ENCODE measurements around the gene NKD2.

NKD2 gene

DNA sequence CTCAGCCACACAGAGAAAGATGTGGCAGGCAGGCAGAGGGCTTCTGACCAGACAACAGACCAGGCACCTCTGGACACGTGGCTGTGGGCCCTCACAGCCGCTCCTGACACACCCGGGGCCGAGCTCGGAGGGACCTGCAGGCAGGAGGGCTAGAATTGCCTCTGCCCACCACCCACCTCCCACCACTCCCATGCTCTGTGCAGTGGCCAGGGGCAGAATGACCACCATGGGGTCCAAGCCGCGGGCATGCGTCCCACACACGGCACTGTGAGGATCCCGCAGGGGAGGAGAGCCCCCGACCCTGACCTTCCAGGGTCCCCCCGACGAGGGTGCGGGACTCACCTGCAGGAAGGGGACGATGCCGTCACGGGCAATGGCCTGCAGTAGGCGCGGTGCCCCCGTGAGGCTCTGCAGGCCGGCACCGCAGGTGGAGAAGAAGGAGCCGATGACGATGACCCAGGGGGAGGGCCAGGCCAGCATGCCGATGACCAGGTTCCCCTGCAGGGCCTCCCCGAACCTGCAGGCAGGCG lies 69.0 kb downstream of the NKD2 start:
- Histone ChIP-seq H3K9ac (no peak overlapping the region), H3K4me1 (ENCODE audit: low read depth, poor library complexity, severe bottlenecking) (no peaks in the 10 kb centered on the region), H4K20me1 (ENCODE audit: insufficient read depth) (no peaks in the 10 kb centered on the region), H3K36me3 (ENCODE audit: insufficient read depth) (no peaks in the 10 kb centered on the region), H2AFZ (ENCODE audit: low read depth) (no peak overlapping the region), H3K27me3 (ENCODE audit: insufficient read depth, low read depth) (no peaks in the 10 kb centered on the region), H3K4me2 (no peak overlapping the region), H3K79me2 (ENCODE audit: insufficient read depth, low read depth) (no peaks in the 10 kb centered on the region), H3K27ac (no peak overlapping the region), H3K4me3 (IDR thresholded peaks at IDR 0.05; ENCODE audit: insufficient read depth, low read depth, low read length) (no peak overlapping the region)
- TF ChIP-seq, protein P1, sequence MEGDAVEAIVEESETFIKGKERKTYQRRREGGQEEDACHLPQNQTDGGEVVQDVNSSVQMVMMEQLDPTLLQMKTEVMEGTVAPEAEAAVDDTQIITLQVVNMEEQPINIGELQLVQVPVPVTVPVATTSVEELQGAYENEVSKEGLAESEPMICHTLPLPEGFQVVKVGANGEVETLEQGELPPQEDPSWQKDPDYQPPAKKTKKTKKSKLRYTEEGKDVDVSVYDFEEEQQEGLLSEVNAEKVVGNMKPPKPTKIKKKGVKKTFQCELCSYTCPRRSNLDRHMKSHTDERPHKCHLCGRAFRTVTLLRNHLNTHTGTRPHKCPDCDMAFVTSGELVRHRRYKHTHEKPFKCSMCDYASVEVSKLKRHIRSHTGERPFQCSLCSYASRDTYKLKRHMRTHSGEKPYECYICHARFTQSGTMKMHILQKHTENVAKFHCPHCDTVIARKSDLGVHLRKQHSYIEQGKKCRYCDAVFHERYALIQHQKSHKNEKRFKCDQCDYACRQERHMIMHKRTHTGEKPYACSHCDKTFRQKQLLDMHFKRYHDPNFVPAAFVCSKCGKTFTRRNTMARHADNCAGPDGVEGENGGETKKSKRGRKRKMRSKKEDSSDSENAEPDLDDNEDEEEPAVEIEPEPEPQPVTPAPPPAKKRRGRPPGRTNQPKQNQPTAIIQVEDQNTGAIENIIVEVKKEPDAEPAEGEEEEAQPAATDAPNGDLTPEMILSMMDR (conservative IDR thresholded peaks at IDR 0.05; ENCODE audit: low read depth, low read length): no peak

DNA sequence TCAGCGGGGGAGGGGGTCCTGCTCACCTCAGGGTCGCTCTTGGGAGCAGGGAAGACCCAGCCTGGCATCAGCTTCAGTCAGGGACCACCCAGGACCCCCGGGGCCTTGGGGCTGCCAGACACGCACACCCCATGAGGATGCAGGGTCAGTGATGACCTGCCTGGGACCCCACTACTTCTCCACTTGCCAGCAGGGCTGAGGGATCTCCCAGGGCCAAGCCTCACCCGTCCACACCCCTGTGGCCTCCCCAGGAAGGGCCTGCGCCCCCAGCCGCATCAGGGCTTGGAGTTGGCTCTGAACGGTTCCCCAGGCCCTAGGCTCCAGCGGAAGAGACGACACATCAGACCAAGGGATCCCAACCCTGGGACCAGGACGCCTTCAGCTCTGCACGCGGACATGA lies 69.6 kb downstream of the NKD2 start:
- no peaks in the 10 kb centered on the region for H3K79me2 ChIP-seq (ENCODE audit: insufficient read depth, low read depth)
- H3K4me3 ChIP-seq (IDR thresholded peaks at IDR 0.05; ENCODE audit: insufficient read depth, low read depth, low read length): no peak overlapping the region
- H3K27me3 ChIP-seq (ENCODE audit: insufficient read depth, low read depth): no peaks in the 10 kb centered on the region
- no peaks in the 10 kb centered on the region for H3K4me1 ChIP-seq (ENCODE audit: low read depth, poor library complexity, severe bottlenecking)
- H3K36me3 ChIP-seq (ENCODE audit: insufficient read depth): no peaks in the 10 kb centered on the region
- no peak overlapping the region for H3K9ac ChIP-seq
- TF ChIP-seq, protein P1 (conservative IDR thresholded peaks at IDR 0.05; ENCODE audit: low read depth, low read length): no peak
- no peak overlapping the region for H3K27ac ChIP-seq
- H3K4me2 ChIP-seq: no peak overlapping the region
- no peaks in the 10 kb centered on the region for H4K20me1 ChIP-seq (ENCODE audit: insufficient read depth)
- no peak overlapping the region for H2AFZ ChIP-seq (ENCODE audit: low read depth)

DNA sequence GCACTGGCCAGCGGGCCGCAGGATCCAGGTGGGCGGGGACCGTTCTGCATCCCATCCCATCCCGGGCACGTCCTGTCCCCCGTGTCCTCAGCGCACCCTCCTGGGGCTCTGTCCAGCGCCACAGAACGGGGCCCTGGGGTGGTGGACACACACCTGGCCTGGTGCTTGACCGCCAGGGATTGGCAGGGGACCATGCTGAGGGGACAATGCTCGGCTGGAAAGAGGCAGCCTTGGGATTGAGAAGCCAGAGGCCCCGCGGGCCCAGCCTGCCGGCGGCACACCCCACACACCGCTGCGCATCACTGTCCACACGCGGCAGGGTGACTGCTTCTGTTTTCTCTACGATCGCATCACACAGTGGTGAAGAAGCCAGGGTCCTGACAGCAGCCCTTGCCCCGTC lies 70.2 kb downstream of the NKD2 start:
- H4K20me1 ChIP-seq (ENCODE audit: insufficient read depth): no peaks in the 10 kb centered on the region
- H3K9ac ChIP-seq: no peak overlapping the region
- H2AFZ ChIP-seq (ENCODE audit: low read depth): no peak overlapping the region
- no peaks in the 10 kb centered on the region for H3K36me3 ChIP-seq (ENCODE audit: insufficient read depth)
- H3K79me2 ChIP-seq (ENCODE audit: insufficient read depth, low read depth): no peaks in the 10 kb centered on the region
- no peak overlapping the region for H3K4me3 ChIP-seq (IDR thresholded peaks at IDR 0.05; ENCODE audit: insufficient read depth, low read depth, low read length)
- H3K4me1 ChIP-seq (ENCODE audit: low read depth, poor library complexity, severe bottlenecking): no peaks in the 10 kb centered on the region
- H3K4me2 ChIP-seq: no peak overlapping the region
- no peak overlapping the region for H3K27ac ChIP-seq
- TF ChIP-seq, protein P1 (conservative IDR thresholded peaks at IDR 0.05; ENCODE audit: low read depth, low read length): no peak
- H3K27me3 ChIP-seq (ENCODE audit: insufficient read depth, low read depth): no peaks in the 10 kb centered on the region

DNA sequence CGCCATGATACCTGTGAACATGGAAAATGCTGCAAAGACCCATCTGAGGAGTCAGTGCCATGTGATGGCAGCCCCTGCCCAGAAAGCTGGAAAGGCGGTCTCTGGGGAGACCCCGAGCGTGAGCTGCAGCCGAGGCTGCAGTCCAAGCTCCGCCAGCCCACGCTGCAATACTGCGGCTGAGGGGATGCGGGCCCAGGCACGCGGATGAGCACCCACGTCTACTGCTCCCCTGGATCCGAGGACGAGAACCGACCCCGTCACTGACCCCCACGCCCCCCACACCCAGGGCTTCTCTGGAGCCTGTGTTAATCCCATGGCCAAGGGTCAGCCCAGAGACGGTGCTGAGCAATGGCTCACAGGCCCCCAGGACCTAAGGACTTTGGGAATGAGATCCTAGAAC lies 70.9 kb downstream of the NKD2 start:
- no peak overlapping the region for H2AFZ ChIP-seq (ENCODE audit: low read depth)
- no peaks in the 10 kb centered on the region for H4K20me1 ChIP-seq (ENCODE audit: insufficient read depth)
- H3K27me3 ChIP-seq (ENCODE audit: insufficient read depth, low read depth): no peaks in the 10 kb centered on the region
- no peaks in the 10 kb centered on the region for H3K36me3 ChIP-seq (ENCODE audit: insufficient read depth)
- no peaks in the 10 kb centered on the region for H3K79me2 ChIP-seq (ENCODE audit: insufficient read depth, low read depth)
- TF ChIP-seq, protein P1 (conservative IDR thresholded peaks at IDR 0.05; ENCODE audit: low read depth, low read length): no peak
- no peak overlapping the region for H3K4me3 ChIP-seq (IDR thresholded peaks at IDR 0.05; ENCODE audit: insufficient read depth, low read depth, low read length)
- H3K9ac ChIP-seq: no peak overlapping the region
- no peak overlapping the region for H3K27ac ChIP-seq
- no peaks in the 10 kb centered on the region for H3K4me1 ChIP-seq (ENCODE audit: low read depth, poor library complexity, severe bottlenecking)
- H3K4me2 ChIP-seq: no peak overlapping the region

Data from KMS-11 (cell line).